ENCODE results near the gene BRSK2.

Gene BRSK2

DNA sequence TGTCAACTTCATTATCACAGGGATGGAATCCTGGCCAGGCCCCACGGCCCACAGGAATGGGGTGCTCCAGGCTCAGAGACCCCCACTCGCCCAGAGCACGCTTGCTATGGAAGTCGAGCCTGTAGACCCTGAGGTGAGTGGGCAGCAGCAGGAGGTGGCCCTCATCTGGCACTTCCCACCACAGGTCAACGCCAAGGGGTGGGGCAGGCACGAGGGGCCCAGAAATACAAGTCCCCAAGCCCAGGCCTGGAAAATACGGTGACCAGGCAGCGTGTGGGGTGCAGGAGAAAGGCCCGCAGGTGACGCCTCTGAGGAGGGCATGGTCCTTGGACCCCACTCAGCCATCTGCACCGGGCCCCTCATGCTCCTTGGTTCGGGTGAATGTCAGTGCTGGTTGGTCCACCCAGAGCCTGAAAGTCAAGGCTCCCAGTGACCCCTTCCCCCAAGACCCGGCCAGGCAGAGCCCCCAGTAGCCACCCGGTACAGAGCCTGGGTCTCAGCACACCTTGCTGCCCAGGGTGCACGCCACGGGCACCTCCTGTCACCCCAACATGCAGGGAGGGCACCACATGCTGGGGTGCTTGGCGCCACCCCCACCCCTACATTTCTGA lies 94.4 kb downstream of the BRSK2 start:
- DNase-seq = no peak

DNA sequence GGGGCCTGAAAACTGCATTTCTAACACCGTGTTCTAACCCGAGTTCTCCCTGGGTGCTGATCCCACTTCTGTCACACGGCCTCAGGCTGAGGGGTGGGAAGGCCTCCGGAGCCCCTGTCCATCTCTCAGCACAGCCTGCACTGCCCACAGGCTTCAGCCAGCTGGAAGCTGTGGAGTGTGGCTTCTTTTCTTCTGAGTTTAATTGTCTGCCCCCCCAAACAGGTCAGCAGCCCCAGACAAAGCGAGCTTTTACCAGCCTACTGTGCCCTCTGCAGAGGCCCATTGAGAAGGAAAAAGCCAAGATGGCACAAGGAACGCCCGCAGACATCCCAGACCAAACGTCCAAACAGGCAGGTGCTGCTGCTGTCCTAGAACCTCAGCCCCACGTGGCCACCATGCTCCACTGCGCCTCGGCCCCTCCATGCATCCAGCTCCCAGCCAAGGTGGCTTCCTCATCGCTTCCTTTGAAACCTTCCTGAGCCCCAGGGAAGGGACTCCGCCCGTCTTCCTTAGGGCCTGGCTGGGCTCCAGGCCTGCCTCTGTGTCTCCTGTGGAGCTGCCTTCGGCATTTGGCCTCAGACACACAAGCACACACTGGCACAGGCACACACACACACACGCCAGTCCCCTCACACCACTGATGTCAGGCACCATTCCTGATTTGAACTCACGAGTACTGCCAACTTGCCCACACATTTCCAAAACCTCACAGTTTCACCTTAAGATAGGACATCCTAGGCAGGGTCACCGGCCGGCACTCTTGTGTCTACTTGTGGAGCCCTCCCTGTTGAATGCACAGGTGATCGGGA lies 95.2 kb downstream of the BRSK2 start:
- DNase-seq = no peak

DNA sequence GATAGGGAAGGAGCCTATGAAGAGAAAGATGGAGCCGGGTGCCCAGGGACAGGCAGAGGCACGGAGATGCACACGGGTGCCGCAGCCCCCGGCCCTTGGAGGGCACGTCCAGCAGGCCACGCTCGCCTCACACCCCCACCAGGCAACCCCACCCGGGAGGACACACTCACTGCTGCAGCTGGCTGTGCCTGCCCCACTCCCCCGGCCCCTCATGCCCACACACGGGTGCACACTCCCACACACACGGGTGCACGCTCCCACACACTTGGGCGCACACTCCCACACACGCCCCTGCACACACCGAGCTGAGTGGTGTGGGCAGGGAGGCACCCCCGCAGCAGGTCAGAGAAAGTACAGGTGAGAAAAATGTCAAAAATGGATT lies 95.8 kb downstream of the BRSK2 start:
- DNase-seq = no peak

DNA sequence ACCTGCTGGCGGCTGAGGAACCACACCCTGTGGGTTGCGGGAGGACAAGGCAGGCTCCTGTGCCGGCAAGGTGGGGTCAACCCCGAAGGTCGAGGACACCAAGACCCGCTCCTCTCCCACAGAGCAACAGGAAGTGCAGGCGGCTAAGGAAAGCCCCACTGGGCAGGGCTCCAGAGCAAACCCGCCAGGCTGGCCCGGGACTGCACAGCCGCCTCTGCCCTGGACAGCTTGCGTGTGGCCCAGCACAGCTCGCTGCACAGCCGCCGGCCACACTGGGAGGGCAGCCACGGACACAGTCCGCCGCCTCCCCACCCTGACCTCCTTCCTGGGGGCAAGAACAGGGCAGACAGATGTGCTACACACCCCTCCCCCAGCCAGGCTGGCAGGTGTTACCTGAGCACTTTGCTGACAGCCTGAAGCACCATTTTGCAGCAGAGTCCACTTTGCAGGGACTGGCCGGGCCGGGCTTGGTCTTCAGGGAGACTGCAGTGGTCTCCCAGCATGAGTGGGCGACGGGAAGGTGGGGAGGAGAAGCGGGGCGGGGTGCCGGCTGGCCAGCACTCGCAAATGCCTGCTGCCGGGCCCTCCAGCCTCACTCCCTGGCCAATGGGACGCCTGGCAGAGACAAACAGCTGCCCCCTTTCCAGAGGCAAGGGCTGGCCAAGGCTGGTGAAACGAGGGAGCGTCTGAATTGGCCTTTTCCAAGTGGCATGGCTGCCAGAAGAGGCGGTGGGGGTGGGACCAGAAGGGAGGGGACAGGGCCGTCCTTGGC lies 96.5 kb downstream of the BRSK2 start, which contains the start of gene MOB2:
Gene MOB2, minus strand, starts transcription at position 726 of the 772 bp plus-strand sequence. Its CDS starts 223 bp downstream, at position 503.
- DNase-seq = no peak

DNA sequence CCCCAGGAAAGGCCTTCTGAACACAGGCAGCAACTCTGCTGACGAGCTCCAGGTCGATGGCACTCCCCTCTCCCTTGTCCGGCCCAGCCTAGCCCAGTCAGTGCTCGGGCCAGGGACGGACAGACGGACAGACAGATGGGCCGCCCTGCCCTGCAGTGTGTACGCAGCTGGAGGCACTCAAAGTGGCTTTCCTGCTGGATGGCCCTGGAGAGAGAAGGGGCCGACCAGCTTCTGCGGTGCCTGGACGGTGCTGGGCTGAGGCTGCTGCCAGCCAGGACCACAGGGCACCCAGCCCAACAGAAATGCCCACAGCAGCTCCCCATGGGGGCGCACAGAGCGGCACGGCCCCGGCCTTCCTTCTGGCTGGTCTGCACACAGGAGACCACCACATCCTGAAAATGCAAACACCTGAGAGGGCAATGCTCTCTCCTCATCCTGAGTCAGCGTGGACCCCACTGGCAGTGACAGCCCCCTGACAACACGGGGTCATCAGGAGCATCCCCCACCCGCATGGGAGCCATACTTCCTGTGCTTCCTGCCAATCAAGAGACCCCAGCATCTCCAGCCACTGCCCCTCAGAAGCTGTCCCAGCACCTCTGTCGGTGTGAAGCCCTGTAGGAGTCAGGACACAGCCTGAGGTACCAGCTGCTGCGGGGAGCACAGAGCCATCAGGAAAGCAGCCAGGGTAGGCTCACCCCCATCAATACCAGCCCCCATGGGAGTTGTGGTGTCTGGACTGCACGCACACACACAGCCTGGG lies 97.5 kb downstream of the BRSK2 start:
- no peak for DNase-seq

DNA sequence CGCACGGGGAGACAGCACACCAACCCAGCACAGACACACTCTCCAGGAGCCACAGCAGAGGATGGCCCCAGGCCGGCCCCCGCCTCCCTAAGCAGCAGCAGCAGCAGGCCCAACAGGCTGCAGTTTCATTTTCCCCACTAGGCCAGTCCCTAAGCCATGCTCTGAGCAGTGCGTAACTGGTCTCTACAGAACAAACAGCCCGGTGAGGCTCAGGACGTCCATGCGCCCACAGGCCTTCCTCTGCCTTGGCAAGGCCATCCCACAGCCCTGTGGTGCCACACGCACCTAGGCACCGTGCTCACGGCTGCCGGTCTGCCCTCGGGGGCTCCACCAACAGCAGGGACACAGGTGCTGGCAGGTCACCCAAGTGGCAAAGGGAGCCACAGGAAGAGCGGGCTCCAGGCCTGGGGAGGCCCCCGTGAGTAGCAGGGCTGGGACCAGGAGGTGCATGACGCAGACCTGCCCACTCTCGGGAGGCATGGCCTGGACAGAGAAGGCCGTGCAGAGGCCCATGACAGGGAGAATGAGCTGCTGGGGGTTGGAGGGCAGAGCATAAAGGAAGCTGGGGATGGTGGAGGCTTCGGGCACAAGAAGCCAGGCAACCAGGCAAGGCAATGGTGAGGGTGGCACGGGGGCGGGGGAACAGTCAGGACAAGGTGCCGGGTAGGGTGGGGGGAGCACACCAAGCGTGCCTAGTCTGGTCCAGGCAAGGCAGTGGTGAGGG lies 98.3 kb downstream of the BRSK2 start:
- no peak for DNase-seq

DNA sequence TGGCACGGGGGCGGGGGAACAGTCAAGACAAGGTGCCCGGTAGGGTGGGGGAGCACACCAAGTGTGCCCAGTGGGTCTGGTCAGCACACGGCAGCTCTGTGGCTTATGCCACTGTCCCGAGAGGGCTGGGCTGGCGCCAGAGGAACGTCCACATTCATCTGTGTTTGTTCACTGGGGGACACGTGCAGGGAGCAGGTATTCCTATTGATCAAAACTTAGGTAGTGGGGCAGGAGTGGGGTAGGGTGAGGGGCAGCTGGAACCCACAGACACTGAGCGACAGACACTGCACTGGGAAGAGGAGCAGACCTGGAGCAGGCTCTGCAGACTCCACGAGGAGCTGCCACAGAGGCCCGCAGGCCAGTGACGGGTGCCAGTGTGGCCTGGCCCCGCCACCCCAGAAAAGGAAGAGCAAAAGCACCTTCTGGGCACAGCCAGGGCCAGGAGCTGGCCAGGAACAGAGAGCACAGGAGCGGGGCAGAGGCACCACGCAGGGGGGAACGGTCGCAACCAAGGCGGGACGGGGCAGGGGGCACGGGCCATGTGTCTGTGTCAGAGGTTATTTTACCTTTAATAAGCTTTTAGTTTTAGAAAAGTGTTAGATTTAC lies 98.9 kb downstream of the BRSK2 start:
- DNase-seq = no peak

DNA sequence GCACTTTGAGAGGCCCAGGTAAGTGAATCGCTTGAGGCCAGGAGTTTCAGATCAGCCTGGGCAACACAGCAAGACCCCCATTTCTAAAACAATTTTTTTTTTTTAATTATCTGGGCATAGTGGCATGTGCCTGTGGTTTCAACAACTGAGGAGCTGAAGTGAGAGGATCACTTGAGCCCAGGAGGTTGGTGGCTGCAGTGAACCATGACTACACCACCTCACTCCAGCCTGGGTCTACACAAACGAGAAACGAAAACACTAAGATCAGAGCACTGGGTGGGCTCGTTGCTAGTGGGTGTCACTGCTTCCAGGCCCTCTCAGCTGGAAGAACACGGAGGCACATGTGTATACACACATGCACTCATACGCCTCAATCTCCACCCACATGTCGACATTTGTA lies 100.9 kb downstream of the BRSK2 start:
- DNase-seq = no peak

DNA sequence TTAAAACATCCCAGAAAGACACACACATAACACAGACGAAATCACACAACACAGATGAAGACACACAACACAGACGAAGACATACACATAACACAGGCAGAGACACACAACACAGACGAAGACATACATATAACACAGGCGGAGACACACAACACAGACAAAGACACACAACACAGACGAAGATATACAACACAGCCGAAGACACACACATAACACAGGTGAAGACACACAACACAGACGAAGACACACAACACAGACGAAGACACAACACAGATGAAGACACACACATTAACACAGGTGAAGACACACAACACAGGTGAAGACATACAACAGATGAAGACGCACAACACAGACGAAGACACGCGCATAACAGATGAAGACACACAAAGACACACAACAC lies 101.6 kb downstream of the BRSK2 start:
- DNase-seq = no peak

DNA sequence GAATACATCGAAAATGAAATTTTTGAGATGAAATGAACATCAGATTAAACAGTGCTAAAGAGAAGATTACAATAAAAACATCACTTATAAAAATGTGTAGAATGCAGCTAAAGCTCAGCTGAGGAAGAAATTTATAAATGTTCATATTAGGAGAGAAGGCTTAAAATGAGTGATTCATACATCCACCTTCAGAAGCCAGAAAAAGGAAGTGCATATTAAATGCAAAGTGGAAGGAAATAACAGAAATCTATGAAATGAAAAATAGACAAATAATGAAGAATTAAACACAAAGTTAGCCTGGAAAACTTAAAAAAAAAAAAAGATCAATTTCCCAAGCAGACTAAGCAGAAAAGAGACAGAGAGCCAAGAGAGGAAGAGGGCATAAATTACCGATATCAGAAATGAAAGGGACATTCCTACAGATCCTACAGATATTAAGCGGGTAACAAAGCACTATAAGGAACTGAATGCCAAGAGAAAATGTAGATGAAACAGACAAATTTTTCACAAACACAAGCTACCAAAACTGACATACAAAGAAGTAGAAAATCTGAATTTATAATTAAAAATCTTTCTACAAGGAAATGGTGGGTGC lies 104.0 kb downstream of the BRSK2 start:
- DNase-seq = no peak

DNA sequence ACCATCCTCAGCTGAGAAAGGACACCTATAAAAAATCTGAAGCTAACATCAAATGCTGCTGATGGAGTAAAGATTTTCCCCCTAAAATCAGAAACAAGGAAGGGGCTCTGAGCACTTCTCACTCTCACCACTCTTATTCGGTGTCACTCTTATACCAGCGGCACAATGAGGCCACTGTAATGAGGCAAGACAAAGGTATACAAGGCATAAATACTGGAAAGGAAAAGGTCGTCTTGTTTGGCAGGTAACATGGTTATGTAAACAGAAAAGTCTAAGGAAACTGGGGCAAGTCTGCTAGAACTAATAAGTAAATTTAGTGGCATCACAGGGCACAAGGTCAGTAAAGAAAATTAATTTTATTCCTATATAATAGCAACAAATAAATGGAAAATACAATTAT lies 104.9 kb downstream of the BRSK2 start:
- no peak for DNase-seq

DNA sequence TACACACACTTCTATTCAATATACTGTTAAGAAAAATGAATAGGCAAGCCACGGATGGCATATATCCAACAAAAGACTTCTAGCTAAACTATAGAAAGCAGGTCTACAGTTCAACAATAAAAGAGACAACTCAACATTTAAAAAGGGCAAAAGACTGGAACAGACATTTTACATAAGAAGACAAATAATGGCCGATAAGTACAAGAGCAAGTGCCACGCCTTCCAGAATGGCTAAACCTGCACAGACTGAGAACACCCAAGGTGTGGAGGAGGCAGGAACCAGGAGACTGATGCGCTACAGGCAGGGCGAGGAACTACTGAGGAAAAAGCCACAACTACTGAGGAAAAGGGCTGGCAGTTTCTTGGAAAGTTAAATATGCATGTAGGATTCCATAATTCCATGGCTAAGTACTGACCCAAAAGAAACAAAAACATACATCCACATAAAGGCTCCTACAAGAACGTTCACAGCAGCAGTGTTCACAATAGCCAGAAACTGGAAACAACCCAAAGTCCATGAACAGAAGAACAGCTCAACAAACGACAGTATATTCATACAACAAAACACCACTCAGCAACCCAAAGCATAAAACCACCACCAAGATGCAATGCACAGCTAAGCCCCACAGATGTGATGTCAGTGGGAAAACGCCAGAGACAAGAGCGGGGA lies 106.5 kb downstream of the BRSK2 start:
- DNase-seq = no peak

DNA sequence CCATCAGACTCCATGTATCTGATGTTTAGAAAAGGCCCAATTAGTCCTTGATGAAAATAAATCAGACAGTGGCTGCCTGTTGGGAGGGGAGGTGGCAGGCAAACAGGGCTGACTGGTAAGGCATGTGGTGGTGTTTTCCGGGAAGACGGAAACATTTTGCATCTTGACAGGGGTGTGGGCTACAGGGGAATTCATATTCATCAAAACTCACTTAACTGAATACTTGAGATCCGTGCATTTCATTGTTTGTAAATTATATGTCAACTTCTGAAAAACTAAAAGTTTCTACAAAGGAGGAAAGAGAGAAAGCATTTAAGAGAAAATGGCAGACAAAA lies 107.0 kb downstream of the BRSK2 start:
- DNase-seq = no peak

DNA sequence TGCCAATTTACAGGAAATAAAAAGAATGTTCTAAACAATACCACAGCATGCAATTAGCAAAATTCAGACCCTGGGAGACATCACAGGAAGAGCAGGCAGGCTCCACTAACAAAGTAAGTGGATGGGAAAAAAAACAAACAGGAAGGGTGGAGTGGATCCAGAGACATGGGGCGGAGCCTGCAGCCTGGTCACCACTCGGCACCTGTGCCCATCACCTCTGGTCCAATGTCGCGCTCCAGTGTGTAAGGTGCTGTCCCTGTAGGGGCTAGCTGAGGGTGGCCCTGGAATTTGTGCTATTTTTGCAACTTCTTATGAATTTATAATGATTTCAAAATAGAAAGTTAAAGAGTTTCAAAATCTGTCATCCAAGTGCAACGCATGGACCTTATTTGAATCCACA lies 107.9 kb downstream of the BRSK2 start:
- DNase-seq = no peak

DNA sequence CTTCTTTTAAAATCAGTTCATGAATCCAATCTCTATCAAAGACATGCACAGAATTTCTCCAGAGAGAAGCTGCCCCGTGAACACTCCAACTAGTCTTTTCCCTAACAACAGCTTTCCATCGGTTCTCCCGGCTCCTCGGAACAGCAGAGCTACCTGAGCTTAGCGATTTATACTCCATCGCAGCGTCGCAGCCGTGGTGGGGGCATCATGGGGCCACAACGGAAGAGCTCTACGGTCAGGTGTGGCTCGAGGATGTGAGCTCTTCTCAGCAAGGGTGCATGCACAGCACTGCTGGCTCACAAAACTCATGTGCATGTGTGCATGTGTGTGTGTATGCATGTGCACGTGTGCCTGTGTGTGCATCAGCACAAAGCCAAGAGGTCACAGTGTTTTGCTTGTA lies 108.5 kb downstream of the BRSK2 start:
- DNase-seq = no peak

DNA sequence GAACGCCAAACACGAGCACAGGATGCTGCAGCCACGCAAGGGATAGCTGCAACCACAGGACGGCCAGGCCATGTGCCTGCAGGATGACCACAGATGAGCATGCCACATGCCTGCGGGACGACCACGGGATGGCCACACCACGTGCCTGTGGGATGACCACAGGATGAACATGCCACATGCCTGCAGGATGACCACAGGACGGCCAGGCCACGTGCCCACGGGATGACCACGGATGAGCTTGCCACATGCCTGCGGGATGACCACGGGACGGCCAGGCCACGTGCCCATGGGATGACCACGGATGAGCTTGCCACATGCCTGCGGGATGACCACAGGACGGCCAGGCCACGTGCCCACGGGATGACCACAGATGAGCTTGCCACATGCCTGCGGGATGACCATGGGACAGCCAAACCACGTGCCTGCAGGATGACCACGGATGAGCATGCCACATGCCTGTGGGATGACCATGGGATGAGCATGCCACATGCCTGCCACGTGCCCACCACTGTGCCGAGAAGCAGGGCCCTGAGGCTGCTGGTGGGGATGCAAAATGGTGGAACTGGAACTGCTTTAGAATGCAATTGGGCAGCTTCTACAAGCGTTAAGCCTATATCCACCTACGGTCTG lies 109.6 kb downstream of the BRSK2 start:
- no peak for DNase-seq

DNA sequence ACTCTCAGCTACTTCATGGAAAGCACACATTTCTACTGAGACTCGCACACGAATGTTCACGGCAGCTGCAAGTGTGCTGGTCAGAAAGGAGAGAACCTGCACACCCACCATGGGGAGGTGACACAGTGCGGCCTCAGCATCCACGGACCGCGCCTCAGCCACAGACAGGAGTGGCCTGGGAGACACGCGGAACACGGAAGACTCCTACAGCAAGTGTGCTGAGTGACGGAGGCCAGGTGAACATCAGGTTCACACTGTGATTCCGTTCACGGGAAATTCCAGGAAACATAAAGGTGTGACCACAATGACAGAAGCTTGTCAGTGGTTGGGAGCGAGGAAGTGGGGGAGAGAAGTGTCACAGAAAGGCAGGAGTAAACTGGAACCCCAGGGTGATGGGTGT lies 110.2 kb downstream of the BRSK2 start:
- DNase-seq = no peak

DNA sequence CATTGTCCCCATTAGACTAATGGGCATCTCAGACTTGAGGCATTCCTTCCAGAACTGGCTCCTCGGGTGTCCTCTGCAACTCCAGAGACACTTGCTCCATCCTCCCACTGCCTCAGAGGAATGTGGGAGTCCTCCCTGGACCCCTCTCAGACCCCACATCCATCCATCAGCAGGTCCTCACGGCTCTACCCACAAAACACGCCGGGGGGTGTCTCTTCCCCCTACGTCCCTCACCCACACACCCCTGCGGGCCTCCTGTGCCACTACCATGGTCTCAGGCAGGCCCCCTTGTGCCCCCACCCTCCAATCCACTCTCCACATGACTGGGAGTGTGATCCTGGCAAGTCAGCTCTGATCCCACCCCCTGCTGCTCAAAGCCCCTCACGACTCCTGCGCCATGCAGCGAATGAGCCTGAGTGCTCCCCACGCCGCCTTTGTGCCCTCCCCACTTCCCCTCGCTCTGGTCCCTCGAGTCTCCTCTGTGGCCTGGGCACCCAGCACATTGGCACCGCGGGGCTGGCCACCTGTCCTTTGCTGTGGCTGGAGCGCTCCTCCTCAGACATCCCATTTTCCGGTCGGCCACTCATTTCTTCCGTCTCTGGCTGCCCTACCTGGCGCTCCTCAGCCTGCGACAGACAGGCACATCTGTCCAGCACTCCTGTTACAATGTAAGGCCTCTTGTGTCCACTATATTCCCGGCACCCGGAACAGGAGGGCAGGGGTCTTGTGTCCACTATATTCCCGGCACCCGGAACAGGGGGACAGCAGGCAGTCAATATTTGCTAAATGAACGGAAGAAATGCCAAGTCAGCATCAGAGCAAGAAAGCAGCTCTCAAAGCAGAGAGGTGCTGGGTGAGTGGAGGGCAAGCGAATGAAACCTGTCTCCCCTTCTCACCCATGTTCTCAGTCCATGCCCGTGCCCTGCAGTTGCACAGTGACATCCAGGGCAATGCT lies 111.0 kb downstream of the BRSK2 start:
- DNase-seq = no peak

DNA sequence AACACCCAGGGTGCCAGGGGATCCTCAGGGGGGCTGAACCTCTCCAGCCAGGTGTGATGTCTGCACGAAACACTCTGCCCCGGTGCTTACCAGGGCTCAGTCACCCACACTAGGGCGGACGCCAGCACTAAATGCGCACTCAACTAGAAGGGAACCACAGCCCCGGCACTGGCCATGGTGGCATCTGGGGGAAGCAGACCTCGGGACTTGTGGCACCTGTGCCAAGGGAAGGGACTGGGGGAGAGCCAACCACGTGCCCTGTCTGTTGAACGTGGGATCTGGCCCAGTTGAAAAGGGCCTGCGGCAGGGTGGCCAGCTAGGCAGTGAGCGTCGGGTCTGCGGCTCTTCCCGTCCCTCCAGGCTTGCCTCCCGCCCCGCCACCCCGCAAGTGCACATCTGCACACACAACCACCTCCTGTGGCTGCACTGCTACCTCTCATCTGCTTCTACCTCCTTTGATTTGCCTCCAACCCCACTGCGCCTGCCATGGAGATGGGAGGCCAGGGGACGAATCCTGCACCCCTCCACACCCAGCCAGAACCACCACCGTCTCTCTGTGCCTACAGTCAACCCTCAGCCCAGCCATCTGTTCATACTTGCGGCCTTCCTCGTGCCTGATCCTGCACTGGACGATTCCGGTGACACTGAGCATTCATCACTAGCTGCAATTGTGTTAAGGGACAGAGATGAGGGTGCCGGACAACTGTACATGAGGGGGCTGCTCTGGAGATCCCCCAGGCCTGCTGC lies 111.9 kb downstream of the BRSK2 start:
- DNase-seq = no peak

Data from NCI-H187 (cell line).